ENCODE data around the gene LTA. TPM values are rescaled to one million over a fixed set of nuclear protein-coding genes. Genes with fewer than 3 reads are reported as not detected.

The LTA gene
- total RNA-seq, 1 donor from 2014 or later = not detected

DNA sequence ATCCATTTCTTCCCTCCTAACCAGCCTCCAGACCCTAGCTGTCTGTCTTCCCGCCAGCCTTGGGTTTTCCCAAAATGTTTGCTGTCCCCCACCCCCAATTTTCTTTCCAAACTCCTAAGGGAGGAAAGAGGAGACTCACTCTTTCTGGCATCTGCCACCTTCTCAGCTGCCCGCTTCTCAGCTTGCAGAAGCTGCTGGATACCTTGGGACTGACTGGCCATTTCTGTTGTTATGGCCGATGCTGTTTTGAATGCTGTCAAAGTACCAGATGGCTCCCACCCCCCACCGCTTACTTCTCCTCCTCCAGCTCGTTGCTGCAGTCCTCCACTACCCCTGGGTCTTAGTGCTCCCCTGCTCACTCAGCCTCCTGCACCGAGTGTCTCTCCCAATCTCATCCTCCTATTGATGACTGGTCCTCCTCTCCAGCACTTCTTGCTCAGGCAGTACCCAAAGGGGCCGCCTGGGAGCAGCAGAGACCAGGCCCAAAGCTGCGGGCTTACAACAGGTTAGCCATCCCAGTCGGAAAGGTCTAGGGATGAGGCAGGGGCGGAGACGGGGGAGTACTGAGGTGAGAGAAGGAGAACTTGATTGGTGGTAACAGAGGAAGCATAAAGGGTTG lies 25.6 kb upstream of the LTA start, which contains the start of gene ATP6V1G2:
ATP6V1G2 (minus strand) TSS at position 270 of the 619 bp plus-strand sequence; CDS start at position 221, 49 bp downstream.
- peaks cover 47% of the 10 kb centered on the region for H3K4me1 Mint-ChIP-seq (ENCODE audit: unreplicated experiment)
- H3K36me3 Mint-ChIP-seq (ENCODE audit: unreplicated experiment) = peaks cover 13% of the 10 kb centered on the region
- no peaks in the 10 kb centered on the region for H3K9me3 Mint-ChIP-seq (ENCODE audit: unreplicated experiment)
- DNase-seq (ENCODE audit: extremely low spot score, unreplicated experiment) = peak; percentile 97
- peak within 1 kb of the TSS; percentile 86 for H3K27ac Mint-ChIP-seq (ENCODE audit: unreplicated experiment)
- H3K4me3 Mint-ChIP-seq (ENCODE audit: unreplicated experiment) = peak within 1 kb of the TSS; percentile 86
- H3K27me3 Mint-ChIP-seq (ENCODE audit: unreplicated experiment) = no peaks in the 10 kb centered on the region
- peak; percentile 94 for TF ChIP-seq CTCF (IDR thresholded peaks at IDR 0.05)

DNA sequence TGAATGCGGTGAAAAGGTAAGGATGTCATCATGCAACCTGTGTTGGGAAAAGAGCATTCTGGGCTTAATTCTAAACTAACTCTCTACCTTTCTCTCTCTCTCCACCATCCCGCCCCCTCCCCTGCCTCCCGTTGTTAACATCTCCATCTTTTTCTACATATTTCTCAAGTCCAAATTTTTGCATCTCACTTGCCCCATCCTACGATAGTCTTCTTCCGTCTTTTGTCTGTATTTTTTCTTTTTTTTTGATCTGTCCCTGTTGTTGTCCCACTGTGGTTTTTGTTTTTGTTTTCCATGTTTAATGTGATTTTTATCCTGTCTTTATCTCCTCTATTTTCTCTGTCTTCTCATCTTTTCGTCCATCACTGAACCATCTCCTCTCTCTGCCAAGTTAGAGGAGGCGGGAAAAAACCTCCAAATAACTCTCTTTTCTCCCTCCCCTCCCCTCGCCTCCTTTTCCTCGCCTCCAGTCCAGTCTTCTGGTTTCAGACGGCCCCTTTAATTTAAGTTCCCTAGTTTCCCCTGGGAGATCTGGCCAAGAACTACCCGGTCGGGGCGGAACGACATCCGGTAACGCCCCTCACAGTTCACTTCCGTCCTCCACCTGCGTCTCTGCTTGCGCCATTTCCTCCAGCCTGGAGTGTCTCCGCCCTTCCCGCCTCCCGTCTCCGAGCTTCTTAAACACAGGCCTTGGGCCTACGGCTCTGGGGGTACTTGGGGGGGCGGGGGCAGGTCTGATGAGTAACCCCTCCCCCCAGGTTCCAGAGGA lies 24.9 kb upstream of the LTA start, which contains the start of gene NFKBIL1:
NFKBIL1 (plus strand) TSS at position 651 of the 769 bp plus-strand sequence; CDS start at position 738, 87 bp downstream.
- no peak for TF ChIP-seq CTCF (IDR thresholded peaks at IDR 0.05)
- no peaks in the 10 kb centered on the region for H3K27me3 Mint-ChIP-seq (ENCODE audit: unreplicated experiment)
- peak within 1 kb of the TSS; percentile 86 for H3K27ac Mint-ChIP-seq (ENCODE audit: unreplicated experiment)
- peak; percentile 96 for DNase-seq (ENCODE audit: extremely low spot score, unreplicated experiment)
- H3K4me1 Mint-ChIP-seq (ENCODE audit: unreplicated experiment) = peaks cover 47% of the 10 kb centered on the region
- H3K4me3 Mint-ChIP-seq (ENCODE audit: unreplicated experiment) = peak within 1 kb of the TSS; percentile 86
- H3K9me3 Mint-ChIP-seq (ENCODE audit: unreplicated experiment) = no peaks in the 10 kb centered on the region
- H3K36me3 Mint-ChIP-seq (ENCODE audit: unreplicated experiment) = peaks cover 14% of the 10 kb centered on the region

- no peak for DNase-seq (ENCODE audit: extremely low spot score, unreplicated experiment)
- peaks cover 40% of the 10 kb centered on the region for H3K4me1 Mint-ChIP-seq (ENCODE audit: unreplicated experiment)
These were observed 24.2 kb upstream of the LTA start for GRCh38 chr6:31547727-31548543.

DNA sequence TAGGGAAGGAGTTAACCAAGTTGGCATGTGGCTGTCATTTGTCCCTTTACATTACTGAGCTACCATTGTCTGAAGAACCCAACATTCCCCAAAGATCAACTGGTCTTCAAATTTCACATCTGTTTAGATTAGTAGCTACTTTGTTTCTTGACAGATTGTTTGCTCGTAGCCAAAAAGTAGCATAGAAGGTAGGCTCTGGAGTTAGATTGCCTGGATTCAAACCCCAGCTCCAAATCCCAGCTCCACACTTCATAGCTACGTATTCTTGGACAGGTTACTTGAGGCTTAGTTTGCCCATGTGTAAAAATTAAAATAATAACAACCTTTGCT lies 23.6 kb upstream of the LTA start:
- Mint-ChIP-seq H3K4me3 (ENCODE audit: unreplicated experiment) (peak overlapping the region; percentile 86), H3K27ac (ENCODE audit: unreplicated experiment) (peak overlapping the region; percentile 86), H3K27me3 (ENCODE audit: unreplicated experiment) (no peaks in the 10 kb centered on the region), H3K9me3 (ENCODE audit: unreplicated experiment) (no peaks in the 10 kb centered on the region), H3K36me3 (ENCODE audit: unreplicated experiment) (peaks cover 18% of the 10 kb centered on the region), H3K4me1 (ENCODE audit: unreplicated experiment) (peaks cover 40% of the 10 kb centered on the region)
- TF ChIP-seq CTCF (IDR thresholded peaks at IDR 0.05) = no peak
- no peak for DNase-seq (ENCODE audit: extremely low spot score, unreplicated experiment)

More at GRCh38 chr6:31547727-31548543, 24.2 kb upstream of the LTA start:
- H3K9me3 Mint-ChIP-seq (ENCODE audit: unreplicated experiment) = no peaks in the 10 kb centered on the region
- no peaks in the 10 kb centered on the region for H3K27me3 Mint-ChIP-seq (ENCODE audit: unreplicated experiment)
- peak overlapping the region; percentile 86 for H3K27ac Mint-ChIP-seq (ENCODE audit: unreplicated experiment)
- no peak for TF ChIP-seq CTCF (IDR thresholded peaks at IDR 0.05)
- H3K36me3 Mint-ChIP-seq (ENCODE audit: unreplicated experiment) = peaks cover 15% of the 10 kb centered on the region
- peak overlapping the region; percentile 86 for H3K4me3 Mint-ChIP-seq (ENCODE audit: unreplicated experiment)
